PC-3 (cell line): ENCODE measurements around the gene ACP2. TPM values are rescaled to one million over a fixed set of nuclear protein-coding genes. Genes with fewer than 3 reads are reported as not detected.

ENCODE experiments used
- ATAC-seq: fragments of 200-7000 bp; cut with Tn5 transposase; 2 replicates; pipeline ENCODE4 v1.9.1; 2020; ENCODE audit warnings: mild to moderate bottlenecking, moderate library complexity
- Bru-seq: library from RNA; stranded (reverse); fragments of 400-500 nt; gene quantifications from one replicate; lab custom pipeline; 2021; lab: Mats Ljungman, UMichigan
- BruChase-seq, 2 experiments: library from RNA; stranded (reverse); fragments of 400-500 nt; gene quantifications; one replicate each; lab custom pipeline; 2021; lab: Mats Ljungman, UMichigan
- BruUV-seq: library from RNA; stranded (reverse); fragments of 400-500 nt; replicated peaks from 2 replicates; lab custom pipeline; 2021; lab: Mats Ljungman, UMichigan
- CTCF ChIA-PET: fragments of 300-600 bp; sonication (Branson Sonifier 250); formaldehyde crosslinking; loops from one replicate; lab custom pipeline; 2022; ENCODE audit warnings: antibody characterized with exemption; lab: Charles Lee
- POLR2A ChIA-PET: fragments of 300-600 bp; sonication (Branson Sonifier 250); formaldehyde crosslinking; loops from one replicate; lab custom pipeline; 2022; ENCODE audit warnings: antibody characterized with exemption; ENCODE audit not compliant: unreplicated experiment; lab: Charles Lee
- DNase-seq: peaks from one replicate; pipeline ENCODE4 v3.0.0-alpha.2; 2015
- H2AFZ ChIP-seq: fragments of 300-600 bp; sonication (generic); 2 replicates; pipeline ENCODE4 v1.6.0; 2016; ENCODE audit warnings: antibody characterized with exemption, low read length
- H3F3A ChIP-seq: fragments of 300-600 bp; sonication (generic); one replicate; pipeline ENCODE4 v1.6.0; 2017; ENCODE audit warnings: antibody characterized with exemption, low read length, control low read depth, mild to moderate bottlenecking; ENCODE audit not compliant: unreplicated experiment
- H3K27ac ChIP-seq: fragments of 300-600 bp; sonication (generic); 2 replicates; pipeline ENCODE4 v1.5.1; 2016; ENCODE audit warnings: mild to moderate bottlenecking, low read length
- H3K27me3 ChIP-seq: fragments of 300-600 bp; sonication (generic); 2 replicates; pipeline ENCODE4 v1.6.1; 2016; ENCODE audit warnings: low read length, mixed read lengths
- H3K36me3 ChIP-seq: fragments of 300-600 bp; sonication (generic); 2 replicates; pipeline ENCODE4 v1.6.1; 2016; ENCODE audit warnings: low read depth, mixed run types, low read length, mixed read lengths
- H3K4me1 ChIP-seq: fragments of 300-600 bp; sonication (generic); 2 replicates; pipeline ENCODE4 v1.5.1; 2016; ENCODE audit warnings: low read length; ENCODE audit not compliant: insufficient read depth
- H3K4me2 ChIP-seq: fragments of 300-600 bp; sonication (generic); 2 replicates; pipeline ENCODE4 v1.6.0; 2016; ENCODE audit warnings: low read length
- H3K4me3 ChIP-seq: fragments of 300-600 bp; sonication (generic); 2 replicates; pipeline ENCODE4 v1.5.1; 2016; ENCODE audit warnings: mild to moderate bottlenecking, low read length, mixed read lengths
- H3K79me2 ChIP-seq: fragments of 300-600 bp; sonication (generic); 2 replicates; pipeline ENCODE4 v1.6.1; 2017; ENCODE audit warnings: low read length, mixed read lengths
- H3K9ac ChIP-seq: fragments of 300-600 bp; sonication (generic); 2 replicates; pipeline ENCODE4 v1.6.0; 2016; ENCODE audit warnings: mild to moderate bottlenecking, low read length
- H3K9me2 ChIP-seq: fragments of 300-600 bp; sonication (generic); replicated peaks from 2 replicates; pipeline ENCODE4 v1.6.1; 2016; ENCODE audit warnings: mixed run types, low read length, mixed read lengths
- H3K9me3 ChIP-seq: fragments of 300-600 bp; sonication (generic); 2 replicates; pipeline ENCODE4 v1.6.1; 2016; ENCODE audit warnings: low read length, mixed read lengths
- H4K20me1 ChIP-seq: fragments of 300-600 bp; sonication (generic); 2 replicates; pipeline ENCODE4 v1.6.1; 2016; ENCODE audit warnings: low read length, mixed read lengths
- EZH2 ChIP-seq: fragments of 300-600 bp; sonication (generic); IDR thresholded peaks from one replicate; pipeline ENCODE4 v1.6.1; 2017; ENCODE audit warnings: antibody characterized with exemption, mild to moderate bottlenecking, low read length; ENCODE audit not compliant: unreplicated experiment
- EZH2phosphoT487 ChIP-seq: fragments of 300-600 bp; sonication (generic); IDR thresholded peaks from 2 replicates; pipeline ENCODE4 v1.6.1; 2018; ENCODE audit warnings: mild to moderate bottlenecking, antibody characterized with exemption, low read length, borderline replicate concordance
- intact Hi-C: fragments of 100-400 bp; cut with micrococcal nuclease; formaldehyde crosslinking; loops from 2 replicates; pipeline ENCODE4 v1.9.0; 2023
- long read RNA-seq: library from polyadenylated mRNA; unstranded; transcript quantifications from one replicate; pipeline ENCODE4 v2.0.0, GENCODE V29; 2021; ENCODE audit not compliant: unreplicated experiment
- total RNA-seq: library from RNA; depleted of rRNA; stranded (reverse); fragments of >200 nt; gene quantifications from 2 replicates; pipeline ENCODE4 v1.2.3, GENCODE V29; 2014; rRNA removed
- TF ChIP-seq, protein P1 (sequence below): fragments of 300-600 bp; sonication (generic); conservative IDR thresholded peaks from 2 replicates; pipeline ENCODE4 v1.5.1; 2017; ENCODE audit warnings: antibody characterized with exemption, low read depth, mild to moderate bottlenecking, low read length

The ACP2 gene, protein sequence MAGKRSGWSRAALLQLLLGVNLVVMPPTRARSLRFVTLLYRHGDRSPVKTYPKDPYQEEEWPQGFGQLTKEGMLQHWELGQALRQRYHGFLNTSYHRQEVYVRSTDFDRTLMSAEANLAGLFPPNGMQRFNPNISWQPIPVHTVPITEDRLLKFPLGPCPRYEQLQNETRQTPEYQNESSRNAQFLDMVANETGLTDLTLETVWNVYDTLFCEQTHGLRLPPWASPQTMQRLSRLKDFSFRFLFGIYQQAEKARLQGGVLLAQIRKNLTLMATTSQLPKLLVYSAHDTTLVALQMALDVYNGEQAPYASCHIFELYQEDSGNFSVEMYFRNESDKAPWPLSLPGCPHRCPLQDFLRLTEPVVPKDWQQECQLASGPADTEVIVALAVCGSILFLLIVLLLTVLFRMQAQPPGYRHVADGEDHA
- total RNA-seq = 24.2 and 26.6 TPM in 2 replicates
- Bru-seq, nascent RNA = percentile 67 among the genes with signal in this experiment
- percentile 67 among the genes with signal in this experiment for BruChase-seq, experiment 1, labeled RNA remaining after a 6-hour chase
- percentile 64 among the genes with signal in this experiment for BruChase-seq, experiment 2, labeled RNA remaining after a 2-hour chase
- long read RNA-seq, transcript ACP2-201 (11 exons, 2,203 nt) = major isoform, 12 of 29 reads
- long read RNA-seq, partial matches to known transcripts = 9 of 29 reads
- long read RNA-seq, other reads (novel, unspliced or antisense) = 7 of 29 reads

DNA sequence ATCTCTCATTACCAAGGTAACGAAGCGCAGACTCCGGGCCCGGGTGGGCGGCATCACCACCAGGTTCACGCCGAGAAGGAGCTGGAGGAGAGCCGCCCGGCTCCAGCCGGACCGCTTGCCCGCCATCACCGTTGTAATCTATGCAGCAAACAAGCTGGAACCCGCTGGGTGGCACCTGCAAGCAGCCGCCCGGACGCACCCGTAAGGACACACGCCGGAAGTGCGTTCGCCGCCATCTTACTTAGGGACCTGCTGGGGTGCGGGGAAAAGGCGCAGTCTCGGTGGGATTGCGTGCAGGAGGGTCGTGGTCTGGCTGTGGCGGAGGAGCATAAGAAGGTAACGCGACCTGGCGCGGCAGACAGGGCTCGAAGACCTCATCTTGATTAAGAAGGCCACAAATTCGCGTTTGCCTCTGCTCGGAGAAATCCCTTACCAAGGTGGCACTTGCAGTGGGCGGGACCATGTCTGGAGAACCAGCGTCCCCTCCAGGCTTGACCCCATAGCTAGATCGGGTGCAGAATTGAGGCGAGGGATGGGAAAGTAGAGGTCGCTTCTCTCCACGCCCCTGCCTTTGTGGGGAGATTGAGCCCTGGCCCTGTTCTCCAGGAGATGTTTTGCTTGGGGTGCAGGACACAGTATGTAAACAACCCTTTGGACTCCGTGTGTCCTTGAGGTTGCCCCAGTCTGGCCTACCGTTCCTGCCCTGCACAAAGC, at the start of gene ACP2:
TSS of gene ACP2 (minus strand) at position 151 of the 714 bp plus-strand sequence. CDS start at position 126, 25 bp downstream.
- peak within 1 kb of the TSS; percentile 59 for H3K27ac ChIP-seq
- POLR2A ChIA-PET = interaction anchor here (0.6 kb wide), 2 partner anchors 64 to 327 kb away, joined by 3 to 16 read pairs; no protein-coding TSS in a partner anchor
- intact Hi-C loops = loop anchor here (2.0 kb wide), 1 partner anchor 72 kb away; the partner anchor contains the start of gene ARFGAP2
- no peaks in the 10 kb centered on the region for H4K20me1 ChIP-seq
- no peaks in the 10 kb centered on the region for H3K9me2 ChIP-seq
- H3K9me3 ChIP-seq = no peaks in the 10 kb centered on the region
- peak within 1 kb of the TSS; percentile 96 for H2AFZ ChIP-seq
- no peaks in the 10 kb centered on the region for H3K36me3 ChIP-seq
- peak within 1 kb of the TSS; percentile 100 for H3K4me2 ChIP-seq
- CTCF ChIA-PET = interaction anchor here (1.3 to 1.4 kb wide), 2 partner anchors 10 to 64 kb away, joined by 6 to 9 read pairs; no protein-coding TSS in a partner anchor
- H3F3A ChIP-seq = no peaks in the 10 kb centered on the region
- H3K9ac ChIP-seq = peak within 1 kb of the TSS; percentile 86
- H3K27me3 ChIP-seq = no peaks in the 10 kb centered on the region
- TSS peak; percentile 90 for BruUV-seq
- peaks cover 33% of the 10 kb centered on the region for H3K79me2 ChIP-seq
- H3K4me1 ChIP-seq = peaks cover 7% of the 10 kb centered on the region; the same call in 1 of the 2 replicates
- peak; percentile 83 for DNase-seq
- TF ChIP-seq, protein P1, sequence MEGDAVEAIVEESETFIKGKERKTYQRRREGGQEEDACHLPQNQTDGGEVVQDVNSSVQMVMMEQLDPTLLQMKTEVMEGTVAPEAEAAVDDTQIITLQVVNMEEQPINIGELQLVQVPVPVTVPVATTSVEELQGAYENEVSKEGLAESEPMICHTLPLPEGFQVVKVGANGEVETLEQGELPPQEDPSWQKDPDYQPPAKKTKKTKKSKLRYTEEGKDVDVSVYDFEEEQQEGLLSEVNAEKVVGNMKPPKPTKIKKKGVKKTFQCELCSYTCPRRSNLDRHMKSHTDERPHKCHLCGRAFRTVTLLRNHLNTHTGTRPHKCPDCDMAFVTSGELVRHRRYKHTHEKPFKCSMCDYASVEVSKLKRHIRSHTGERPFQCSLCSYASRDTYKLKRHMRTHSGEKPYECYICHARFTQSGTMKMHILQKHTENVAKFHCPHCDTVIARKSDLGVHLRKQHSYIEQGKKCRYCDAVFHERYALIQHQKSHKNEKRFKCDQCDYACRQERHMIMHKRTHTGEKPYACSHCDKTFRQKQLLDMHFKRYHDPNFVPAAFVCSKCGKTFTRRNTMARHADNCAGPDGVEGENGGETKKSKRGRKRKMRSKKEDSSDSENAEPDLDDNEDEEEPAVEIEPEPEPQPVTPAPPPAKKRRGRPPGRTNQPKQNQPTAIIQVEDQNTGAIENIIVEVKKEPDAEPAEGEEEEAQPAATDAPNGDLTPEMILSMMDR = peak; percentile 44; the same call in 1 of the 2 replicates
- TF ChIP-seq EZH2phosphoT487 = no peak
- ATAC-seq = peak; percentile 94
- peak within 1 kb of the TSS; percentile 98 for H3K4me3 ChIP-seq

DNA sequence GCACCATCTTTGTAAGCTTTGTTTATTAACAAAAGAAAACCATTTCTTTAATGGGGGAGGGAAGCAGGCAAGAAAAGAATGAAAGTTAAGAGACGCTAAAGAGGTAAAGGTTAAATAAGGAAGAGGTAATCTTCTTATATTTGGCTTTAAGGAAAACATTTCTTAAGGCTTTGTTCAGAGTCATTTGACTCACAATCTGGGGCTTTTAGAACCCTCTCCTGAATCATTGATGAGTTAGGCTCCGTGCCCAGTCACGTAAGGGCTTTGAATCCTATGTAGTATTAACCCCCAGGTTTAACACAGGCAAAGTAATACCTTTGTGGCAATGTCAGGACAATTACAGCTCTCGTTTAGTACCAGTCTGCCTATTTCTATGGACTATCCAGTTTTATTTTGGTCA, 47.4 kb upstream of the ACP2 start:
- no peak overlapping the region for H3K27ac ChIP-seq
- DNase-seq = no peak
- H3K36me3 ChIP-seq = peaks cover 49% of the 10 kb centered on the region
- CTCF ChIA-PET = no interaction called here
- H3K9me3 ChIP-seq = 0 out of 2 replicates have a peak, but pooled peaks cover 8% of the 10 kb centered on the region
- H3K79me2 ChIP-seq = no peaks in the 10 kb centered on the region
- no peak for ATAC-seq
- no peak overlapping the region for H2AFZ ChIP-seq
- no peak for TF ChIP-seq EZH2phosphoT487
- no peak for TF ChIP-seq EZH2
- TF ChIP-seq, protein P1 = no peak
- no peak overlapping the region for H3K9ac ChIP-seq
- no peaks in the 10 kb centered on the region for H3F3A ChIP-seq
- H3K4me2 ChIP-seq = no peak overlapping the region
- no peaks in the 10 kb centered on the region for H3K4me1 ChIP-seq
- H3K4me3 ChIP-seq = no peak overlapping the region
- BruUV-seq = no TSS peak
- no peaks in the 10 kb centered on the region for H3K9me2 ChIP-seq
- H4K20me1 ChIP-seq = no peaks in the 10 kb centered on the region
- intact Hi-C loops = no loop called here
- no peaks in the 10 kb centered on the region for H3K27me3 ChIP-seq
- POLR2A ChIA-PET = no interaction called here
